ENCODE measurements around the gene IREB2. TPM values are rescaled to one million over a fixed set of nuclear protein-coding genes. Genes with fewer than 3 reads are reported as not detected.
"Not testable (repeated sequence)": the region's sequence is repeated elsewhere in the genome, so short reads cannot be mapped to it uniquely, and the experiment has no call there.

IREB2 gene
- total RNA-seq, 1 donor from 2014 or later = 76.9 TPM

- no peak for DNase-seq (ENCODE audit: extremely low spot score, unreplicated experiment)
- H3K27ac Mint-ChIP-seq = peak overlapping the region; percentile 55
- H3K27me3 Mint-ChIP-seq = peaks cover 13% of the 10 kb centered on the region
- H3K36me3 Mint-ChIP-seq = no peaks in the 10 kb centered on the region
- TF ChIP-seq, protein P1, sequence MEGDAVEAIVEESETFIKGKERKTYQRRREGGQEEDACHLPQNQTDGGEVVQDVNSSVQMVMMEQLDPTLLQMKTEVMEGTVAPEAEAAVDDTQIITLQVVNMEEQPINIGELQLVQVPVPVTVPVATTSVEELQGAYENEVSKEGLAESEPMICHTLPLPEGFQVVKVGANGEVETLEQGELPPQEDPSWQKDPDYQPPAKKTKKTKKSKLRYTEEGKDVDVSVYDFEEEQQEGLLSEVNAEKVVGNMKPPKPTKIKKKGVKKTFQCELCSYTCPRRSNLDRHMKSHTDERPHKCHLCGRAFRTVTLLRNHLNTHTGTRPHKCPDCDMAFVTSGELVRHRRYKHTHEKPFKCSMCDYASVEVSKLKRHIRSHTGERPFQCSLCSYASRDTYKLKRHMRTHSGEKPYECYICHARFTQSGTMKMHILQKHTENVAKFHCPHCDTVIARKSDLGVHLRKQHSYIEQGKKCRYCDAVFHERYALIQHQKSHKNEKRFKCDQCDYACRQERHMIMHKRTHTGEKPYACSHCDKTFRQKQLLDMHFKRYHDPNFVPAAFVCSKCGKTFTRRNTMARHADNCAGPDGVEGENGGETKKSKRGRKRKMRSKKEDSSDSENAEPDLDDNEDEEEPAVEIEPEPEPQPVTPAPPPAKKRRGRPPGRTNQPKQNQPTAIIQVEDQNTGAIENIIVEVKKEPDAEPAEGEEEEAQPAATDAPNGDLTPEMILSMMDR (conservative IDR thresholded peaks at IDR 0.05) = peak; percentile 27
- H3K9me3 Mint-ChIP-seq = no peaks in the 10 kb centered on the region
- peaks cover 5% of the 10 kb centered on the region for H3K4me1 Mint-ChIP-seq (ENCODE audit: unreplicated experiment)
- peak overlapping the region; percentile 91 for H3K4me3 Mint-ChIP-seq
Measured at GRCh38 chr15:78507831-78508160, 69.8 kb downstream of the IREB2 start.

GRCh38 chr15:78508272-78508671 lies 70.3 kb downstream of the IREB2 start:
- no peaks in the 10 kb centered on the region for H3K36me3 Mint-ChIP-seq
- peak overlapping the region; percentile 55 for H3K27ac Mint-ChIP-seq
- peaks cover 13% of the 10 kb centered on the region for H3K27me3 Mint-ChIP-seq
- DNase-seq (ENCODE audit: extremely low spot score, unreplicated experiment) = no peak
- H3K9me3 Mint-ChIP-seq = no peaks in the 10 kb centered on the region
- TF ChIP-seq, protein P1 (conservative IDR thresholded peaks at IDR 0.05) = no peak
- peaks cover 5% of the 10 kb centered on the region for H3K4me1 Mint-ChIP-seq (ENCODE audit: unreplicated experiment)
- peak overlapping the region; percentile 91 for H3K4me3 Mint-ChIP-seq

DNA sequence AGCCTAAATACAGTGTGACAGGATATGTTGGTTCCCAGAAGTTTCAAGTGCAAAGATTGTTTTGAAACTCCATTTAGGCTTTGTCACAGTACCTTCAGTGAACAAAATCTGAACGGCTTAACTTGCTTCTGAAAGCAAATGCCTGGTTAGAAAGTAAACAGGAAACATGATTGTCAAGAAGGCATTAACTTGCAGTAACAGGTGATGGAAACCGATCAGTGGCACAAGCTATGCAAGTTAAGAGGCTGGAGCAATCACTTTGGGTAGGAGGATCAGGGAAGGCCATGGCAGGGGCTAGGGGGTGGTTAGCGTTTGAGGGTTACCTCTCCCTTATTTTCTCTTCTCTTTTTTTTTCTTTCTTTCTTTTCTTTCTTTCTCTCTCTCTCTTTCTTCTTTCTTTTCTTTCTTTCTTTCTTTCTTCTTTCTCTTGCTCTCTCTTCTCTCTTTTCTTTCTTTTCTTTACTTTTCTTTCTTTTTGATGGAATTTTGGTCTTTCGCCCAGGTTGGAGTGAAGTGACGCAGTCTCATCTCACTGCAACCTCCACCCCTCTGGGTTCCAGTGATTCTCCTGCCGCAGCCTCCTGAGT lies 71.8 kb downstream of the IREB2 start:
- DNase-seq (ENCODE audit: extremely low spot score, unreplicated experiment) = no peak
- no peaks in the 10 kb centered on the region for H3K36me3 Mint-ChIP-seq
- no peaks in the 10 kb centered on the region for H3K9me3 Mint-ChIP-seq
- H3K4me3 Mint-ChIP-seq = no peak overlapping the region
- peaks cover 5% of the 10 kb centered on the region for H3K4me1 Mint-ChIP-seq (ENCODE audit: unreplicated experiment)
- H3K27me3 Mint-ChIP-seq = peaks cover 13% of the 10 kb centered on the region
- TF ChIP-seq, protein P1 (conservative IDR thresholded peaks at IDR 0.05) = no peak
- H3K27ac Mint-ChIP-seq = no peak overlapping the region

- not testable (repeated sequence) for H3K27me3 Mint-ChIP-seq; H3K9me3 Mint-ChIP-seq; H3K4me3 Mint-ChIP-seq; H3K4me1 Mint-ChIP-seq (ENCODE audit: unreplicated experiment); H3K27ac Mint-ChIP-seq; H3K36me3 Mint-ChIP-seq; DNase-seq (ENCODE audit: extremely low spot score, unreplicated experiment)
Measured at GRCh38 chr15:78520035-78520434, 82.0 kb downstream of the IREB2 start.

DNA sequence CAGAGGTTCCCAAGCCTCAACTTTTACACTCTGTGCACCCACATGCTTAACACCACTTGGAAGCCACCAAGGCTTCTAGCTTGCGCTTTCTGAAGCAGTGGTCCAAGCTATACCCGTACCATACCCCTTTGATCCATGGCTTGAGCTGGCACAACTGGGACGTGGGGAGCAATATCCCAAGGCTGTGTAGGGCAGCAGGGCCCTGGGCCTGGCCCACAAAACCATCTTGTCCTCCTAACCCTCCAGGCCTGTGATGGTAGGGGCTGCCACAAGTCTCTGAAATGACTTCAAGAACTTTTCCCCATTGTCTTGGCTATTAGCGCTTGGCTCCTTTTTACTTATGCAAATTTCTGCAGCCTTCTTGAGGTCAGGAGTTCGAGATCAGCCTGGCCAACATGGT lies 86.2 kb downstream of the IREB2 start:
- H3K4me1 Mint-ChIP-seq (ENCODE audit: unreplicated experiment) = no peaks in the 10 kb centered on the region
- H3K4me3 Mint-ChIP-seq = no peak overlapping the region
- H3K9me3 Mint-ChIP-seq = no peaks in the 10 kb centered on the region
- no peaks in the 10 kb centered on the region for H3K27me3 Mint-ChIP-seq
- DNase-seq (ENCODE audit: extremely low spot score, unreplicated experiment) = no peak
- H3K36me3 Mint-ChIP-seq = no peaks in the 10 kb centered on the region
- no peak overlapping the region for H3K27ac Mint-ChIP-seq
- TF ChIP-seq, protein P1 (conservative IDR thresholded peaks at IDR 0.05) = no peak

- Mint-ChIP-seq H3K4me3 (no peak overlapping the region), H3K36me3 (no peaks in the 10 kb centered on the region), H3K27me3 (no peaks in the 10 kb centered on the region), H3K9me3 (no peaks in the 10 kb centered on the region), H3K27ac (no peak overlapping the region), H3K4me1 (ENCODE audit: unreplicated experiment) (no peaks in the 10 kb centered on the region)
- DNase-seq (ENCODE audit: extremely low spot score, unreplicated experiment) = no peak
- TF ChIP-seq, protein P1 (conservative IDR thresholded peaks at IDR 0.05) = no peak
Measured at GRCh38 chr15:78527325-78527724, 89.3 kb downstream of the IREB2 start.

Data from type B pancreatic cell (in vitro differentiated cells).